Lower leg skin (tissue), 3 donors: ENCODE data around the gene ASPN.

ENCODE experiments used
- POLR2A ChIP-seq, 2 donors: fragments of 450-650 bp; IDR thresholded peaks; one replicate each; pipeline ENCODE4 v1.6.1; 2016 to 2017; ENCODE audit warnings: antibody characterized with exemption in 2 of 2, mild to moderate bottlenecking in 1 of 2, moderate library complexity in 1 of 2
- TF ChIP-seq, protein P1 (sequence below), 3 donors: fragments of 450-650 bp; IDR thresholded peaks; one replicate each; pipeline ENCODE4 v1.5.1; 2016; ENCODE audit warnings: antibody characterized with exemption in 3 of 3, mild to moderate bottlenecking in 3 of 3, moderate library complexity in 2 of 3

- TF ChIP-seq, protein P1, sequence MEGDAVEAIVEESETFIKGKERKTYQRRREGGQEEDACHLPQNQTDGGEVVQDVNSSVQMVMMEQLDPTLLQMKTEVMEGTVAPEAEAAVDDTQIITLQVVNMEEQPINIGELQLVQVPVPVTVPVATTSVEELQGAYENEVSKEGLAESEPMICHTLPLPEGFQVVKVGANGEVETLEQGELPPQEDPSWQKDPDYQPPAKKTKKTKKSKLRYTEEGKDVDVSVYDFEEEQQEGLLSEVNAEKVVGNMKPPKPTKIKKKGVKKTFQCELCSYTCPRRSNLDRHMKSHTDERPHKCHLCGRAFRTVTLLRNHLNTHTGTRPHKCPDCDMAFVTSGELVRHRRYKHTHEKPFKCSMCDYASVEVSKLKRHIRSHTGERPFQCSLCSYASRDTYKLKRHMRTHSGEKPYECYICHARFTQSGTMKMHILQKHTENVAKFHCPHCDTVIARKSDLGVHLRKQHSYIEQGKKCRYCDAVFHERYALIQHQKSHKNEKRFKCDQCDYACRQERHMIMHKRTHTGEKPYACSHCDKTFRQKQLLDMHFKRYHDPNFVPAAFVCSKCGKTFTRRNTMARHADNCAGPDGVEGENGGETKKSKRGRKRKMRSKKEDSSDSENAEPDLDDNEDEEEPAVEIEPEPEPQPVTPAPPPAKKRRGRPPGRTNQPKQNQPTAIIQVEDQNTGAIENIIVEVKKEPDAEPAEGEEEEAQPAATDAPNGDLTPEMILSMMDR (IDR thresholded peaks at IDR 0.05), result no peak
- no peak for TF ChIP-seq POLR2A (IDR thresholded peaks at IDR 0.05)
These were observed 46.8 kb upstream of the ASPN start for GRCh38 chr9:92529124-92529523.
